Endothelial cell of umbilical vein (primary cell): ENCODE measurements around the gene DCX. TPM values are rescaled to one million over a fixed set of nuclear protein-coding genes. Genes with fewer than 3 reads are reported as not detected.

Experiments used
- BruUV-seq: library from RNA; stranded (reverse); fragments of 400-500 nt; replicated peaks from 2 replicates; lab custom pipeline; 2021; lab: Mats Ljungman, UMichigan
- CTCF ChIA-PET: fragments of 300-600, 350-600 bp; sonication (Branson Sonifier 250); formaldehyde crosslinking; loops from one replicate; lab custom pipeline; 2021; ENCODE audit warnings: antibody characterized with exemption, inconsistent platforms; lab: Charles Lee
- POLR2A ChIA-PET: fragments of 300-600, 350-600 bp; sonication (Branson Sonifier 250); formaldehyde crosslinking; loops from one replicate; lab custom pipeline; 2021; ENCODE audit warnings: antibody characterized with exemption, inconsistent platforms; lab: Charles Lee
- DNase-seq: peaks from one replicate; pipeline ENCODE4 v3.0.0-alpha.2; 2011; ENCODE audit warnings: low read depth, low spot score
- FAIRE-seq: peaks from 2 replicates; lab custom pipeline; 2011; peaks lifted over from hg19 to GRCh38; lab: Jason Lieb, UNC
- H2AFZ ChIP-seq: 2 replicates; pipeline ENCODE4 v1.6.0; 2012; ENCODE audit warnings: low read depth, low read length, control low read depth, inconsistent platforms
- H3K27ac ChIP-seq: 2 replicates; pipeline ENCODE4 v1.5.1; 2011; ENCODE audit warnings: low read depth, mild to moderate bottlenecking, control low read depth, low read length, moderate library complexity; ENCODE audit not compliant: insufficient read depth
- H3K27me3 ChIP-seq, 2 experiments: 2 replicates each; pipeline versions ENCODE4 v1.6.0 to v1.6.1; 2011; ENCODE audit warnings: low read length in 2 of 2, mixed read lengths in 1 of 2; ENCODE audit not compliant: control insufficient read depth in 2 of 2, insufficient read depth in 2 of 2
- H3K36me3 ChIP-seq, 2 experiments: 2 replicates in 1 of 2; 3 replicates in 1 of 2; pipeline ENCODE4 v1.5.1; 2011; ENCODE audit warnings: low read length in 2 of 2, mild to moderate bottlenecking in 1 of 2, moderate library complexity in 1 of 2; ENCODE audit not compliant: control insufficient read depth in 2 of 2, insufficient read depth in 2 of 2; ENCODE audit errors: extremely low read depth in 1 of 2
- H3K4me1 ChIP-seq: 3 replicates; pipeline ENCODE4 v1.5.1; 2011; ENCODE audit warnings: mild to moderate bottlenecking, low read length; ENCODE audit not compliant: control insufficient read depth, insufficient read depth; ENCODE audit errors: extremely low read depth
- H3K4me2 ChIP-seq: 2 replicates; pipeline ENCODE4 v1.6.1; 2011; ENCODE audit warnings: low read length, control low read depth, mixed read lengths; ENCODE audit not compliant: insufficient read depth
- H3K4me3 ChIP-seq, 3 experiments: fragments of 200-600 bp in 1 of 3; sonication (generic), shearing (Covaris generic) in 1 of 3; replicated peaks in 1 of 3; 2 replicates each; pipeline ENCODE4 v1.5.1; 2011 to 2016; ENCODE audit warnings: control low read depth in 3 of 3, low read length in 3 of 3, mild to moderate bottlenecking in 2 of 3, inconsistent platforms in 1 of 3, low read depth in 1 of 3, moderate library complexity in 1 of 3; ENCODE audit not compliant: insufficient read depth in 1 of 3
- H3K79me2 ChIP-seq: 2 replicates; pipeline ENCODE4 v1.6.0; 2012; ENCODE audit warnings: low read length, inconsistent platforms; ENCODE audit not compliant: control insufficient read depth, insufficient read depth
- H3K9ac ChIP-seq: replicated peaks from 2 replicates; pipeline ENCODE3; 2011; ENCODE audit warnings: low read length, control low read depth; ENCODE audit not compliant: insufficient read depth; ENCODE audit errors: extremely low read depth
- H3K9me1 ChIP-seq: replicated peaks from 3 replicates; pipeline ENCODE4 v1.6.0; 2011; ENCODE audit warnings: mild to moderate bottlenecking, low read length; ENCODE audit not compliant: control insufficient read depth, insufficient read depth; ENCODE audit errors: extremely low read depth
- H3K9me3 ChIP-seq: replicated peaks from 2 replicates; pipeline ENCODE4 v1.5.1; 2012; ENCODE audit warnings: low read length, inconsistent platforms; ENCODE audit not compliant: control insufficient read depth, insufficient read depth
- H4K20me1 ChIP-seq: replicated peaks from 2 replicates; pipeline ENCODE3; 2011; ENCODE audit warnings: mild to moderate bottlenecking, low read length; ENCODE audit not compliant: control insufficient read depth, insufficient read depth; ENCODE audit errors: extremely low read depth
- CTCF ChIP-seq, 2 donors: IDR thresholded peaks; 1 replicate in 1 of 2; 2 replicates in 1 of 2; pipeline ENCODE4 v1.5.1; 2011; ENCODE audit warnings: low read length in 2 of 2, mild to moderate bottlenecking in 2 of 2, moderate library complexity in 2 of 2, control low read depth in 1 of 2, inconsistent platforms in 1 of 2, low read depth in 1 of 2; ENCODE audit not compliant: insufficient read depth in 1 of 2; ENCODE audit errors: extremely low read depth in 1 of 2
- FOS ChIP-seq: IDR thresholded peaks from 2 replicates; pipeline ENCODE4 v1.6.1; 2011; ENCODE audit warnings: mild to moderate bottlenecking, low read length, moderate library complexity, borderline replicate concordance; ENCODE audit not compliant: insufficient read depth
- GATA2 ChIP-seq: IDR thresholded peaks from 2 replicates; pipeline ENCODE4 v1.7.0; 2011; ENCODE audit warnings: low read depth, mild to moderate bottlenecking, moderate library complexity, mixed read lengths, low read length; ENCODE audit not compliant: insufficient read length, insufficient read depth
- JUN ChIP-seq: IDR thresholded peaks from 2 replicates; pipeline ENCODE4 v1.6.1; 2011; ENCODE audit warnings: borderline replicate concordance, low read depth; ENCODE audit not compliant: insufficient read length, insufficient read depth
- MYC ChIP-seq: IDR thresholded peaks from one replicate; pipeline ENCODE4 v1.6.1; 2011; ENCODE audit warnings: mild to moderate bottlenecking, low read depth, low read length
- POLR2A ChIP-seq: IDR thresholded peaks from 2 replicates; pipeline ENCODE4 v1.6.1; 2012; ENCODE audit warnings: low read depth, mild to moderate bottlenecking, control low read depth, low read length
- POLR2AphosphoS5 ChIP-seq: IDR thresholded peaks from 2 replicates; pipeline ENCODE4 v1.6.1; 2012; ENCODE audit warnings: low read depth, mild to moderate bottlenecking, control low read depth, low read length, moderate library complexity; ENCODE audit not compliant: insufficient read depth
- dilution Hi-C: fragments of 300-500 bp; cut with MboI; formaldehyde crosslinking; loops from one replicate; pipeline ENCODE4 v1.15.0; 2019; ENCODE audit warnings: low sequenced_read_pairs; ENCODE audit not compliant: extremely low pct_ligation_motif_present
- intact Hi-C: fragments of 100-400 bp; cut with micrococcal nuclease; formaldehyde crosslinking; loops from one replicate; pipeline ENCODE4 v1.10.0; 2022
- polyA plus RNA-seq, 4 experiments: library from polyadenylated mRNA; depleted of rRNA in 3 of 4; stranded (reverse) in 3 of 4; unstranded in 1 of 4; fragments of >200 nt; gene quantifications; 2 replicates each; pipeline versions ENCODE4 v1.2.1 to v1.2.3, GENCODE V29; 2011 to 2012; ENCODE audit warnings: missing spikeins in 1 of 4
- total RNA-seq: library from RNA; stranded (reverse); gene quantifications from 2 replicates; pipeline ENCODE4 v1.2.3, GENCODE V29; 2021

The DCX gene
- total and polyA plus RNA-seq, 2 donors (not counting 3 experiments of a cell fraction or from before 2014, with no cell fraction given), result not detected

DNA sequence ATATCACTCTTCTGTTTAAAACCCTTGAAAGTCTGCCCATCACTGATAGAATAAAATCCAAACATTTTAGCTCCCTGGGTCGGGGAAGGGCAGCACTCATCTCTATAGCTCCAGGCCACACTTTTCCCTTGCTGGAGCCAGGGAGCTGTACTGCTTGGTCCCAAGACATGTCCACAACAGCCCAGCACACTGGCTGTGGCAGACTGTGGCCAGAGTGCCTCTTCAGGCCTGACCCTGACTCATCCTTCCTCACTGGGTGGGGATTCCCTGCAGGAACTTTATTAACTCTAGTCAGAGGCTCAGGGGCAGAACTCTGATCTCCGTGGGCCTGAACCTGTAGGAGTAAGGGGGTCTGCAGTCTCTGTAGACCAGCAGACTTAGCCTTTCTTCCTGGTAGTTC is 71.9 kb downstream of the DCX start:
- ChIA-PET POLR2A (no interaction called here), CTCF (no interaction called here)
- Histone ChIP-seq H2AFZ (no peak overlapping the region), H3K4me3 (no peak overlapping the region), H3K27me3 (no peaks in the 10 kb centered on the region), H3K4me1 (no peaks in the 10 kb centered on the region), H4K20me1 (no peaks in the 10 kb centered on the region), H3K9me1 (no peaks in the 10 kb centered on the region), H3K9me3 (no peaks in the 10 kb centered on the region), H3K9ac (no peak overlapping the region), H3K4me2 (no peak overlapping the region), H3K27ac (no peak overlapping the region), H3K79me2 (no peaks in the 10 kb centered on the region), H3K36me3 (no peaks in the 10 kb centered on the region)
- DNase-seq (no peak), FAIRE-seq (no peak)
- TF ChIP-seq POLR2A (no peak), FOS (no peak), JUN (no peak), GATA2 (no peak), POLR2AphosphoS5 (no peak), CTCF (IDR thresholded peaks at IDR 0.05; ENCODE audit: extremely low read depth in 1 of 2, insufficient read depth in 1 of 2, low read depth in 1 of 2, low read length in 2 of 2) (no peak), MYC (no peak)
- dilution Hi-C loops (no loop called here), intact Hi-C loops (no loop called here)
- BruUV-seq, result no TSS peak
